Ectodermal cell (in vitro differentiated cells): Measurements from ENCODE around the gene PRSS50.

Experiments used
- H3K27ac ChIP-seq: 2 replicates; pipeline ENCODE4 v1.7.0; 2013; ENCODE audit warnings: mild to moderate bottlenecking, low read depth, low read length; ENCODE audit not compliant: insufficient read depth, poor library complexity, severe bottlenecking
- H3K27me3 ChIP-seq: 2 replicates; pipeline ENCODE4 v1.7.0; 2013; ENCODE audit warnings: mild to moderate bottlenecking, low read length; ENCODE audit not compliant: insufficient read depth, control insufficient read depth, poor library complexity, severe bottlenecking
- H3K36me3 ChIP-seq: one replicate; pipeline ENCODE4 v1.7.0; 2013; ENCODE audit warnings: low read length; ENCODE audit not compliant: control insufficient read depth, insufficient read depth
- H3K4me1 ChIP-seq: one replicate; pipeline ENCODE4 v1.7.0; 2013; ENCODE audit warnings: low read length; ENCODE audit not compliant: control insufficient read depth, insufficient read depth
- H3K4me3 ChIP-seq: 2 replicates; pipeline ENCODE4 v1.7.0; 2013; ENCODE audit warnings: low read depth, low read length, control low read depth; ENCODE audit not compliant: insufficient read depth
- H3K9me3 ChIP-seq: 2 replicates; pipeline ENCODE4 v1.7.0; 2013; ENCODE audit warnings: mild to moderate bottlenecking, low read length, moderate library complexity; ENCODE audit not compliant: control insufficient read depth
- WGBS, 2 experiments: methylation state at CpG; one replicate each; pipeline ENCODE4 v1.1.7; 2013; ENCODE audit warnings: missing lambda C conversion rate in 2 of 2; 5-methylcytosine and 5-hydroxymethylcytosine counted together

Gene PRSS50

GRCh38 chr3:46700772-46701171 lies 16.9 kb downstream of the PRSS50 start:
- WGBS, 2 experiments, result 67 to 71% methylated on average over 4 of the region's 4 CpGs
- H3K4me3 ChIP-seq, result no peak overlapping the region

GRCh38 chr3:46699676-46700523 lies 17.8 kb downstream of the PRSS50 start:
- no peaks in the 10 kb centered on the region for H3K9me3 ChIP-seq
- 91% methylated on average over 8 of the region's 8 CpGs for WGBS, 2 experiments
- H3K4me3 ChIP-seq, result no peak overlapping the region
- no peak overlapping the region for H3K27ac ChIP-seq
- H3K27me3 ChIP-seq, result peaks cover 10% of the 10 kb centered on the region
- H3K36me3 ChIP-seq, result no peaks in the 10 kb centered on the region
- H3K4me1 ChIP-seq, result peaks cover 7% of the 10 kb centered on the region

More at GRCh38 chr3:46700772-46701171, 16.9 kb downstream of the PRSS50 start:
- H3K4me1 ChIP-seq, result peaks cover 7% of the 10 kb centered on the region
- no peaks in the 10 kb centered on the region for H3K9me3 ChIP-seq
- peaks cover 10% of the 10 kb centered on the region for H3K27me3 ChIP-seq
- no peaks in the 10 kb centered on the region for H3K36me3 ChIP-seq
- no peak overlapping the region for H3K27ac ChIP-seq

GRCh38 chr3:46695962-46696894 lies 21.4 kb downstream of the PRSS50 start:
- Histone ChIP-seq H3K4me1 (peaks cover 17% of the 10 kb centered on the region), H3K27me3 (peaks cover 33% of the 10 kb centered on the region), H3K9me3 (no peaks in the 10 kb centered on the region), H3K4me3 (no peak overlapping the region), H3K27ac (no peak overlapping the region), H3K36me3 (no peaks in the 10 kb centered on the region)
- WGBS, 2 experiments, result 91 to 96% methylated on average over 4 of the region's 4 CpGs

- WGBS, 2 experiments, result 65 to 67% methylated on average over 11 of the region's 11 CpGs
- Histone ChIP-seq H3K27me3 (peaks cover 37% of the 10 kb centered on the region), H3K4me1 (peaks cover 12% of the 10 kb centered on the region), H3K27ac (no peak overlapping the region), H3K9me3 (no peaks in the 10 kb centered on the region), H3K36me3 (no peaks in the 10 kb centered on the region), H3K4me3 (no peak overlapping the region)
Measured at GRCh38 chr3:46695177-46695961, 22.3 kb downstream of the PRSS50 start.

GRCh38 chr3:46694520-46694919 lies 23.1 kb downstream of the PRSS50 start:
- H3K4me1 ChIP-seq, result peaks cover 10% of the 10 kb centered on the region
- H3K27me3 ChIP-seq, result peaks cover 37% of the 10 kb centered on the region
- WGBS, 2 experiments, result 90 to 94% methylated on average over 3 of the region's 3 CpGs
- H3K9me3 ChIP-seq, result no peaks in the 10 kb centered on the region
- H3K4me3 ChIP-seq, result no peak overlapping the region
- H3K36me3 ChIP-seq, result no peaks in the 10 kb centered on the region
- no peak overlapping the region for H3K27ac ChIP-seq

- peak overlapping the region; percentile 57 for H3K4me3 ChIP-seq
- H3K9me3 ChIP-seq, result no peaks in the 10 kb centered on the region
- no peaks in the 10 kb centered on the region for H3K36me3 ChIP-seq
- peaks cover 37% of the 10 kb centered on the region for H3K27me3 ChIP-seq
- H3K27ac ChIP-seq, result no peak overlapping the region
- H3K4me1 ChIP-seq, result peaks cover 10% of the 10 kb centered on the region
- 47% methylated on average over 30 of the region's 30 CpGs for WGBS, 2 experiments
Measured at GRCh38 chr3:46693892-46694226, 23.8 kb downstream of the PRSS50 start.

GRCh38 chr3:46693038-46693891 lies 24.4 kb downstream of the PRSS50 start, which contains the start of gene ALS2CL:
TSS of gene ALS2CL (minus strand) at chr3:46693679. CDS start at chr3:46689440, 4,239 bp downstream.
- peak within 1 kb of the TSS; percentile 57 for H3K4me3 ChIP-seq
- H3K4me1 ChIP-seq, result peaks cover 10% of the 10 kb centered on the region
- H3K36me3 ChIP-seq, result no peaks in the 10 kb centered on the region
- 1% methylated on average over 71 of the region's 71 CpGs for WGBS, 2 experiments
- peaks cover 37% of the 10 kb centered on the region for H3K27me3 ChIP-seq
- H3K9me3 ChIP-seq, result no peaks in the 10 kb centered on the region
- no peak within 1 kb of the TSS for H3K27ac ChIP-seq

GRCh38 chr3:46692566-46692990 lies 25.1 kb downstream of the PRSS50 start:
- Histone ChIP-seq H3K4me1 (peaks cover 10% of the 10 kb centered on the region), H3K9me3 (no peaks in the 10 kb centered on the region), H3K4me3 (peak overlapping the region; percentile 57), H3K27me3 (peaks cover 37% of the 10 kb centered on the region), H3K27ac (no peak overlapping the region), H3K36me3 (no peaks in the 10 kb centered on the region)
- WGBS, 2 experiments, result 48% methylated on average over 11 of the region's 11 CpGs

- H3K27ac ChIP-seq, result no peak overlapping the region
- no peaks in the 10 kb centered on the region for H3K36me3 ChIP-seq
- H3K27me3 ChIP-seq, result peaks cover 37% of the 10 kb centered on the region
- WGBS, 2 experiments, result 90 to 95% methylated on average over 5 of the region's 5 CpGs
- peaks cover 10% of the 10 kb centered on the region for H3K4me1 ChIP-seq
- no peak overlapping the region for H3K4me3 ChIP-seq
- H3K9me3 ChIP-seq, result no peaks in the 10 kb centered on the region
Measured at GRCh38 chr3:46690798-46691197, 26.9 kb downstream of the PRSS50 start.
